Keratinocyte (primary cell): Measurements from ENCODE around the gene CLDN6. TPM values are rescaled to one million over a fixed set of nuclear protein-coding genes. Genes with fewer than 3 reads are reported as not detected.

Experiments used
- DNase-seq: peaks from one replicate; pipeline ENCODE4 v3.0.0-alpha.2; 2011; ENCODE audit warnings: low read depth, missing footprints, low spot score
- FAIRE-seq: peaks from 2 replicates; lab custom pipeline; 2011; peaks lifted over from hg19 to GRCh38; lab: Jason Lieb, UNC
- H2AFZ ChIP-seq: 2 replicates; pipeline ENCODE4 v1.6.0; 2012; ENCODE audit warnings: low read length, control low read depth, inconsistent platforms; ENCODE audit not compliant: control insufficient read depth
- H3K27ac ChIP-seq: 2 replicates; pipeline ENCODE4 v1.5.1; 2011; ENCODE audit warnings: low read length; ENCODE audit not compliant: control insufficient read depth, insufficient read depth
- H3K27me3 ChIP-seq: 3 replicates; pipeline ENCODE4 v1.6.0; 2011; ENCODE audit warnings: low read length; ENCODE audit not compliant: control insufficient read depth, insufficient read depth; ENCODE audit errors: extremely low read depth
- H3K36me3 ChIP-seq, 2 experiments: 2 replicates in 1 of 2; 3 replicates in 1 of 2; pipeline ENCODE4 v1.5.1; 2011; ENCODE audit warnings: low read length in 2 of 2, mild to moderate bottlenecking in 1 of 2; ENCODE audit not compliant: control insufficient read depth in 2 of 2, insufficient read depth in 2 of 2; ENCODE audit errors: extremely low read depth in 1 of 2
- H3K4me1 ChIP-seq: 3 replicates; pipeline ENCODE4 v1.5.1; 2011; ENCODE audit warnings: low read length; ENCODE audit not compliant: control insufficient read depth, insufficient read depth; ENCODE audit errors: extremely low read depth
- H3K4me2 ChIP-seq: 3 replicates; pipeline ENCODE4 v1.6.0; 2011; ENCODE audit warnings: low read depth, low read length; ENCODE audit not compliant: control insufficient read depth, insufficient read depth; ENCODE audit errors: extremely low read depth
- H3K4me3 ChIP-seq, 3 experiments: fragments of 200-600 bp in 1 of 3; sonication (generic) in 1 of 3; 2 replicates in 2 of 3; 3 replicates in 1 of 3; pipeline ENCODE4 v1.5.1; 2011 to 2016; ENCODE audit warnings: low read length in 3 of 3, mild to moderate bottlenecking in 3 of 3, control low read depth in 2 of 3, inconsistent platforms in 1 of 3, low read depth in 1 of 3, mixed read lengths in 1 of 3, mixed run types in 1 of 3, moderate library complexity in 1 of 3; ENCODE audit not compliant: control insufficient read depth in 2 of 3, insufficient read depth in 2 of 3; ENCODE audit errors: extremely low read depth in 1 of 3
- H3K79me2 ChIP-seq: 2 replicates; pipeline ENCODE4 v1.6.0; 2012; ENCODE audit warnings: low read length; ENCODE audit not compliant: control insufficient read depth, insufficient read depth
- H3K9ac ChIP-seq: 3 replicates; pipeline ENCODE4 v1.6.0; 2011; ENCODE audit warnings: low read length; ENCODE audit not compliant: control insufficient read depth, insufficient read depth; ENCODE audit errors: extremely low read depth
- H3K9me1 ChIP-seq: 3 replicates; pipeline ENCODE4 v1.6.0; 2011; ENCODE audit warnings: low read length; ENCODE audit not compliant: control insufficient read depth, insufficient read depth; ENCODE audit errors: extremely low read depth
- H3K9me3 ChIP-seq: 2 replicates; pipeline ENCODE4 v1.5.1; 2012; ENCODE audit warnings: low read depth, low read length; ENCODE audit not compliant: control insufficient read depth
- H4K20me1 ChIP-seq: 3 replicates; pipeline ENCODE4 v1.6.0; 2011; ENCODE audit warnings: low read length; ENCODE audit not compliant: control insufficient read depth, insufficient read depth; ENCODE audit errors: extremely low read depth
- CTCF ChIP-seq, 3 experiments: IDR thresholded peaks in 1 of 3; conservative IDR thresholded peaks in 1 of 3; optimal IDR thresholded peaks in 1 of 3; 2 replicates in 2 of 3; 3 replicates in 1 of 3; pipeline versions ENCODE3 to v1.5.1; 2011; ENCODE audit warnings: low read length in 3 of 3, mild to moderate bottlenecking in 3 of 3, moderate library complexity in 2 of 3, control low read depth in 1 of 3, inconsistent platforms in 1 of 3; ENCODE audit not compliant: insufficient read depth in 2 of 3; ENCODE audit errors: extremely low read depth in 1 of 3
- EZH2 ChIP-seq: IDR thresholded peaks from one replicate; pipeline ENCODE4 v1.6.1; 2012; ENCODE audit warnings: inconsistent platforms, mild to moderate bottlenecking, low read length, moderate library complexity
- dilution Hi-C: fragments of 300-500 bp; cut with MboI; formaldehyde crosslinking; loops from one replicate; pipeline ENCODE4 v1.7.0; 2020; ENCODE audit warnings: low sequenced_read_pairs; ENCODE audit not compliant: extremely low pct_ligation_motif_present
- polyA plus RNA-seq, 5 experiments: library from polyadenylated mRNA; depleted of rRNA in 3 of 5; stranded (reverse) in 3 of 5; stranded (forward) in 1 of 5; unstranded in 1 of 5; fragments of >200 nt; gene quantifications; 1 replicate in 1 of 5; 2 replicates in 3 of 5; 3 replicates in 1 of 5; pipeline versions ENCODE4 v1.2.1 to v1.2.3, GENCODE V29; 2011 to 2012; ENCODE audit warnings: missing spikeins in 2 of 5, low read depth in 1 of 5, low replicate concordance in 1 of 5

Gene CLDN6
- polyA plus RNA-seq, 1 donor (not counting 4 experiments of a cell fraction or from before 2014, with no cell fraction given) = not detected

- FAIRE-seq = no peak
- DNase-seq = no peak
- no peaks in the 10 kb centered on the region for H3K79me2 ChIP-seq
- no peak overlapping the region for H2AFZ ChIP-seq
- peaks cover 14% of the 10 kb centered on the region for H3K4me1 ChIP-seq
- no peaks in the 10 kb centered on the region for H3K36me3 ChIP-seq
- H3K9me3 ChIP-seq = no peaks in the 10 kb centered on the region
- H3K4me3 ChIP-seq = no peak overlapping the region
- no peak overlapping the region for H3K4me2 ChIP-seq
- no peak overlapping the region for H3K27ac ChIP-seq
- H3K9ac ChIP-seq = no peak overlapping the region
- H4K20me1 ChIP-seq = no peaks in the 10 kb centered on the region
- H3K27me3 ChIP-seq = peaks cover 27% of the 10 kb centered on the region
- no peaks in the 10 kb centered on the region for H3K9me1 ChIP-seq
- TF ChIP-seq CTCF (optimal IDR thresholded peaks at IDR 0.05 in 1 of 3, IDR thresholded peaks at IDR 0.05 in 1 of 3, conservative IDR thresholded peaks at IDR 0.05 in 1 of 3; ENCODE audit: extremely low read depth in 1 of 3, insufficient read depth in 2 of 3, low read length in 3 of 3) (no peak), EZH2 (no peak)
- dilution Hi-C loops = no loop called here
Measured at GRCh38 chr16:3008690-3009037, 9.3 kb downstream of the CLDN6 start.

- no peak overlapping the region for H3K4me2 ChIP-seq
- H3K9me3 ChIP-seq = no peaks in the 10 kb centered on the region
- H3K27me3 ChIP-seq = peaks cover 22% of the 10 kb centered on the region
- DNase-seq (no peak), FAIRE-seq (no peak)
- H3K9me1 ChIP-seq = no peaks in the 10 kb centered on the region
- TF ChIP-seq EZH2 (no peak), CTCF (optimal IDR thresholded peaks at IDR 0.05 in 1 of 3, IDR thresholded peaks at IDR 0.05 in 1 of 3, conservative IDR thresholded peaks at IDR 0.05 in 1 of 3; ENCODE audit: extremely low read depth in 1 of 3, insufficient read depth in 2 of 3, low read length in 3 of 3) (no peak)
- H3K4me1 ChIP-seq = peaks cover 11% of the 10 kb centered on the region
- no peaks in the 10 kb centered on the region for H4K20me1 ChIP-seq
- H3K36me3 ChIP-seq = no peaks in the 10 kb centered on the region
- no peak overlapping the region for H3K4me3 ChIP-seq
- no peak overlapping the region for H2AFZ ChIP-seq
- H3K79me2 ChIP-seq = no peaks in the 10 kb centered on the region
- dilution Hi-C loops = no loop called here
- H3K9ac ChIP-seq = no peak overlapping the region
- H3K27ac ChIP-seq = no peak overlapping the region
Measured at GRCh38 chr16:3007957-3008689, 9.9 kb downstream of the CLDN6 start.
